ENCODE results near the gene CPSF7.

- TF ChIP-seq POLR2A (IDR thresholded peaks at IDR 0.05; ENCODE audit: low read depth, low read length) (no peak), POLR2AphosphoS5 (IDR thresholded peaks at IDR 0.05; ENCODE audit: low read depth, low read length) (no peak)
Observed at GRCh38 chr11:61380884-61381283, 48.9 kb downstream of the CPSF7 start.

All from GM12892 (cell line).